HepG2 (cell line): ENCODE data around the gene DOCK11.
A peak's percentile ranks its signal among the peaks of the same experiment; 100 is the strongest.

Source experiments
- ASH2L ChIP-seq: fragments of 300-600, 200-600 bp; sonication (generic); IDR thresholded peaks from 2 replicates; pipeline ENCODE4 v1.7.0; 2017; ENCODE audit warnings: low read depth, mild to moderate bottlenecking, moderate library complexity, mixed read lengths, low read length; ENCODE audit not compliant: insufficient read length
- HDAC6 ChIP-seq: fragments of 200-600 bp; sonication (generic); IDR thresholded peaks from 2 replicates; pipeline ENCODE4 v1.7.0; 2017; ENCODE audit warnings: mild to moderate bottlenecking, antibody characterized with exemption, low read length, low read depth
- KDM1A ChIP-seq: IDR thresholded peaks from 2 replicates; pipeline ENCODE4 v1.6.1; 2016; ENCODE audit warnings: missing compliant biosample characterization
- SCMH1 ChIP-seq: sonication (generic); formaldehyde crosslinking; IDR thresholded peaks from 2 replicates; pipeline ENCODE4 v1.9.0; 2021; ENCODE audit warnings: missing genetic modification reagents, mild to moderate bottlenecking, borderline replicate concordance
- SIN3A ChIP-seq: IDR thresholded peaks from 2 replicates; pipeline ENCODE4 v1.6.1; 2011; ENCODE audit warnings: low read depth, mild to moderate bottlenecking, control low read depth, low read length, borderline replicate concordance
- SP1 ChIP-seq, 2 experiments: fragments of 450-650 bp in 1 of 2; sonication (generic) in 1 of 2; formaldehyde crosslinking in 1 of 2; IDR thresholded peaks; 2 replicates each; pipeline versions ENCODE4 v1.4.0 to v1.6.1; 2016 to 2020; ENCODE audit warnings: missing genetic modification reagents in 1 of 2
- TP53 ChIP-seq: sonication (generic); formaldehyde crosslinking; conservative IDR thresholded peaks from 2 replicates; pipeline ENCODE4 v1.4.0; 2020; ENCODE audit warnings: missing genetic modification reagents
- TRIM24 ChIP-seq: sonication (generic); formaldehyde crosslinking; IDR thresholded peaks from 2 replicates; pipeline ENCODE4 v1.8.0; 2022; ENCODE audit warnings: mild to moderate bottlenecking, missing genetic modification reagents
- TF ChIP-seq, protein P1 (sequence below), 2 experiments: fragments of 450-650 bp in 1 of 2; sonication (generic) in 1 of 2; formaldehyde crosslinking; IDR thresholded peaks; 2 replicates each; pipeline versions ENCODE4 v1.5.0 to v1.8.0; 2020 to 2022; ENCODE audit warnings: mild to moderate bottlenecking in 1 of 2, missing genetic modification reagents in 1 of 2
- TF ChIP-seq, protein P2 (sequence below): sonication (generic); formaldehyde crosslinking; IDR thresholded peaks from 2 replicates; pipeline ENCODE4 v1.5.0; 2020; ENCODE audit warnings: mild to moderate bottlenecking, missing genetic modification reagents, moderate library complexity
- TF ChIP-seq, protein P3 (sequence below): sonication (generic); formaldehyde crosslinking; IDR thresholded peaks from 2 replicates; pipeline ENCODE4 v1.5.0; 2020; ENCODE audit warnings: missing genetic modification reagents, mild to moderate bottlenecking, borderline replicate concordance

DNA sequence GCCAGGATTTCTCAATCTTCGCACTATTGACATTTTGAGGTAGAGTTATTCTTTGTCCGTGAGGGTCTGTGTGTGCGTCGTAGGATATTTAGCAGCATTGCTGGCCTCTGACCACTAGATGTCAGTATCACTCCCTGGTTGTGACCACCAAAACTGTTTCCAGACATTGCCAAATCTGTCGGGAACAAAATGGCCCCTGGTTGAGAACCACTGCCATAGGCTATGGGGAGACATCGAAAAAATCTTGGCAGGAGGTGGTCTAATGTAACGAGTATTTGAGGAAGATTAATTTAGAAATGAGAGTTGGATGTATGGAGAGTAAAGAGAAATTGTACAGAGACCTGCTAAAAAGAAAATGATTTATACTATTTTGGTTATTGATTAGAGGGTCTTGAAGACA is 108.4 kb downstream of the DOCK11 start:
- TF ChIP-seq TRIM24 (CRISPR knock-in tag) (no peak), ASH2L (no peak), KDM1A (CRISPR knock-in tag) (no peak), SP1 (IDR thresholded peaks at IDR 0.05) (no peak), SP1 (CRISPR knock-in tag; IDR thresholded peaks at IDR 0.05) (no peak), SCMH1 (no peak), HDAC6 (no peak), TP53 (CRISPR knock-in tag) (no peak), SIN3A (no peak)
- TF ChIP-seq, protein P1, sequence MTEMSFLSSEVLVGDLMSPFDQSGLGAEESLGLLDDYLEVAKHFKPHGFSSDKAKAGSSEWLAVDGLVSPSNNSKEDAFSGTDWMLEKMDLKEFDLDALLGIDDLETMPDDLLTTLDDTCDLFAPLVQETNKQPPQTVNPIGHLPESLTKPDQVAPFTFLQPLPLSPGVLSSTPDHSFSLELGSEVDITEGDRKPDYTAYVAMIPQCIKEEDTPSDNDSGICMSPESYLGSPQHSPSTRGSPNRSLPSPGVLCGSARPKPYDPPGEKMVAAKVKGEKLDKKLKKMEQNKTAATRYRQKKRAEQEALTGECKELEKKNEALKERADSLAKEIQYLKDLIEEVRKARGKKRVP (CRISPR knock-in tag; IDR thresholded peaks at IDR 0.05), result no peak
- TF ChIP-seq, protein P2, sequence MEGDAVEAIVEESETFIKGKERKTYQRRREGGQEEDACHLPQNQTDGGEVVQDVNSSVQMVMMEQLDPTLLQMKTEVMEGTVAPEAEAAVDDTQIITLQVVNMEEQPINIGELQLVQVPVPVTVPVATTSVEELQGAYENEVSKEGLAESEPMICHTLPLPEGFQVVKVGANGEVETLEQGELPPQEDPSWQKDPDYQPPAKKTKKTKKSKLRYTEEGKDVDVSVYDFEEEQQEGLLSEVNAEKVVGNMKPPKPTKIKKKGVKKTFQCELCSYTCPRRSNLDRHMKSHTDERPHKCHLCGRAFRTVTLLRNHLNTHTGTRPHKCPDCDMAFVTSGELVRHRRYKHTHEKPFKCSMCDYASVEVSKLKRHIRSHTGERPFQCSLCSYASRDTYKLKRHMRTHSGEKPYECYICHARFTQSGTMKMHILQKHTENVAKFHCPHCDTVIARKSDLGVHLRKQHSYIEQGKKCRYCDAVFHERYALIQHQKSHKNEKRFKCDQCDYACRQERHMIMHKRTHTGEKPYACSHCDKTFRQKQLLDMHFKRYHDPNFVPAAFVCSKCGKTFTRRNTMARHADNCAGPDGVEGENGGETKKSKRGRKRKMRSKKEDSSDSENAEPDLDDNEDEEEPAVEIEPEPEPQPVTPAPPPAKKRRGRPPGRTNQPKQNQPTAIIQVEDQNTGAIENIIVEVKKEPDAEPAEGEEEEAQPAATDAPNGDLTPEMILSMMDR (CRISPR knock-in tag), result peak; percentile 76
- TF ChIP-seq, protein P3, sequence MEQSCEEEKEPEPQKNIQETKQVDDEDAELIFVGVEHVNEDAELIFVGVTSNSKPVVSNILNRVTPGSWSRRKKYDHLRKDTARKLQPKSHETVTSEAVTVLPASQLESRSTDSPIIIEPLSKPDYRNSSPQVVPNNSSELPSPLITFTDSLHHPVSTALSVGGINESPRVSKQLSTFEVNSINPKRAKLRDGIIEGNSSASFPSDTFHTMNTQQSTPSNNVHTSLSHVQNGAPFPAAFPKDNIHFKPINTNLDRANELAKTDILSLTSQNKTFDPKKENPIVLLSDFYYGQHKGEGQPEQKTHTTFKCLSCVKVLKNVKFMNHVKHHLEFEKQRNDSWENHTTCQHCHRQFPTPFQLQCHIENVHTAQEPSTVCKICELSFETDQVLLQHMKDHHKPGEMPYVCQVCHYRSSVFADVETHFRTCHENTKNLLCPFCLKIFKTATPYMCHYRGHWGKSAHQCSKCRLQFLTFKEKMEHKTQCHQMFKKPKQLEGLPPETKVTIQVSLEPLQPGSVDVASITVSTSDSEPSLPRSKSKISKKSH (CRISPR knock-in tag), result no peak
